Measurements from ENCODE around the gene ZIC4.

DNA sequence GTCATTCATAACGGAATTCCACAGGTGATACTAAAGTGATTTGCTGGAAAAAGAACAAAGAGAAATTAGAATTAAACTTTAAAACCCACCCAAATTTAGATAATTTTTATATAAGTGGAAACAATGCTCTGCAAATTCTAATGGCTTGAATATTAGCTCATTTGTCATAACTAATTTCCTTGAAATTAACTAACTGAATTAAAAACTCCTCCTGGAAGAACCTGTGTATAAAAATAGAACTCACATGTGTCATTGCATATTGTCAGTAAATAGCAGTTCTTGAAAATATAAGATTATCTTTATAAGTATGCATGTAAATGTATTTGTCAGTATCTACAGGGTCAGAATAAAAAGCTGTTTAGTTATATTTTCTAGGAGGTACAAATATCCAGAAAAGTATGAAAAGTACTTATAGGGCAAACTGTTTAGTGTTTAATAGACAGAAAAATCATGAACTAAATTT, 19.1 kb upstream of the ZIC4 start:
- no peak for TF ChIP-seq POLR2A (IDR thresholded peaks at IDR 0.05)
- TF ChIP-seq, protein P1, sequence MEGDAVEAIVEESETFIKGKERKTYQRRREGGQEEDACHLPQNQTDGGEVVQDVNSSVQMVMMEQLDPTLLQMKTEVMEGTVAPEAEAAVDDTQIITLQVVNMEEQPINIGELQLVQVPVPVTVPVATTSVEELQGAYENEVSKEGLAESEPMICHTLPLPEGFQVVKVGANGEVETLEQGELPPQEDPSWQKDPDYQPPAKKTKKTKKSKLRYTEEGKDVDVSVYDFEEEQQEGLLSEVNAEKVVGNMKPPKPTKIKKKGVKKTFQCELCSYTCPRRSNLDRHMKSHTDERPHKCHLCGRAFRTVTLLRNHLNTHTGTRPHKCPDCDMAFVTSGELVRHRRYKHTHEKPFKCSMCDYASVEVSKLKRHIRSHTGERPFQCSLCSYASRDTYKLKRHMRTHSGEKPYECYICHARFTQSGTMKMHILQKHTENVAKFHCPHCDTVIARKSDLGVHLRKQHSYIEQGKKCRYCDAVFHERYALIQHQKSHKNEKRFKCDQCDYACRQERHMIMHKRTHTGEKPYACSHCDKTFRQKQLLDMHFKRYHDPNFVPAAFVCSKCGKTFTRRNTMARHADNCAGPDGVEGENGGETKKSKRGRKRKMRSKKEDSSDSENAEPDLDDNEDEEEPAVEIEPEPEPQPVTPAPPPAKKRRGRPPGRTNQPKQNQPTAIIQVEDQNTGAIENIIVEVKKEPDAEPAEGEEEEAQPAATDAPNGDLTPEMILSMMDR (IDR thresholded peaks at IDR 0.05), result no peak

Measured in heart left ventricle (tissue), 13 donors.